NOMO-1 (cell line): ENCODE measurements around the gene HSCB.
"Not testable (repeated sequence)": the region's sequence is repeated elsewhere in the genome, so short reads cannot be mapped to it uniquely, and the experiment has no call there.

Experiments
- DNase-seq, 2 experiments: peaks; one replicate each; lab custom pipeline; 2025; ENCODE audit not compliant: unreplicated experiment in 2 of 2; lab: John Stamatoyannopoulos, UW

The HSCB gene

GRCh38 chr22:28788601-28789000 is 46.8 kb downstream of the HSCB start:
- no peak for DNase-seq

DNA sequence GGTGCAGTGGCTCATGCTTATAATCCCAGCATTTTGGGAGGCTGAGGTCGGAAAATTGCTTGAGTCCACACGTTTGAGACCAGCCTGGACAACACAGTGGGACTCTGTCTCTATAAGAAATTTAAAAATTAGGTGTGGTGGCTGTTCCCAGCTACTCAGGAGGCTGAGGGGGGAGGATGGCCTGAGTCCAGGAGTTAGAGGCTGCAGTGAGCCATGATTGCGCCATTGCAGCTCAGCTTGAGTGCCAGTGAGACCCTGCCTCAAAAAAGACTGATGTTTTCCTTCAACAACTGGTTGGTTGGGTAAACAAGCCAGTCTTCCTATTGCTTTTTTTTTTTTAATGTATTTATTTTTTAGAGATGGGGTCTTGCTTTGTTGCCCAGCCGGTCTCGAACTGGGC is 49.3 kb downstream of the HSCB start:
- no peak for DNase-seq

- DNase-seq, result no peak
Observed at GRCh38 chr22:28791841-28792490, 50.1 kb downstream of the HSCB start.

GRCh38 chr22:28792491-28793383 is 50.9 kb downstream of the HSCB start:
- no peak for DNase-seq

DNA sequence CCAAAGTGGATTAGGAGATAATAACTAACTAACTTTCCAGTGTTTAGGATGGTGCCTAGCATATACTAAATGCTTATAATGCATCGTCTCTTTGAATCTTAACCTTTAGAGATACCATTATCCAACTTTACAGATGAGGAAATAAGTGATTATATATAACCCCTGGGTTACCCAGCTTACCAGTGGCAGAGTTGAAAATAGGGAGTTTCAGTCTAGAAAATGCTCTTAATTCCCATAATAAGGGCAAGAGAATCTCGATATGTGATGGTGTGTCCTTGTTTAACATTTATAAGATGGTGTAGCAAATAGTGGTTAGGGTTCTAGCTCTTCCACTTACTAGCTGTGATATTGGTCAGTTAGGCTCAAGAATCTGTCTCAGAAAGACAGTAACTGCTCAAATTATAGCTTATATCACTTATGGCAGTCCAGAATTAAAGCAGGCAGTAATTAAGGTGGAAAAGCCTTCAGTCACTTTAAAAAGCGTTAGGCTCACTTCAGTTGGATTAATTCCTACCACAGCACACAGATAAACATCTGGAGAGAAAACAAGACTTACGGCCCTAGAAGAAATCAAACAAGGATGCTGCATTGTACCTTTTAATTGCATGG is 52.2 kb downstream of the HSCB start:
- no peak for DNase-seq

GRCh38 chr22:28795071-28795693 is 53.3 kb downstream of the HSCB start:
- DNase-seq, result no peak

DNA sequence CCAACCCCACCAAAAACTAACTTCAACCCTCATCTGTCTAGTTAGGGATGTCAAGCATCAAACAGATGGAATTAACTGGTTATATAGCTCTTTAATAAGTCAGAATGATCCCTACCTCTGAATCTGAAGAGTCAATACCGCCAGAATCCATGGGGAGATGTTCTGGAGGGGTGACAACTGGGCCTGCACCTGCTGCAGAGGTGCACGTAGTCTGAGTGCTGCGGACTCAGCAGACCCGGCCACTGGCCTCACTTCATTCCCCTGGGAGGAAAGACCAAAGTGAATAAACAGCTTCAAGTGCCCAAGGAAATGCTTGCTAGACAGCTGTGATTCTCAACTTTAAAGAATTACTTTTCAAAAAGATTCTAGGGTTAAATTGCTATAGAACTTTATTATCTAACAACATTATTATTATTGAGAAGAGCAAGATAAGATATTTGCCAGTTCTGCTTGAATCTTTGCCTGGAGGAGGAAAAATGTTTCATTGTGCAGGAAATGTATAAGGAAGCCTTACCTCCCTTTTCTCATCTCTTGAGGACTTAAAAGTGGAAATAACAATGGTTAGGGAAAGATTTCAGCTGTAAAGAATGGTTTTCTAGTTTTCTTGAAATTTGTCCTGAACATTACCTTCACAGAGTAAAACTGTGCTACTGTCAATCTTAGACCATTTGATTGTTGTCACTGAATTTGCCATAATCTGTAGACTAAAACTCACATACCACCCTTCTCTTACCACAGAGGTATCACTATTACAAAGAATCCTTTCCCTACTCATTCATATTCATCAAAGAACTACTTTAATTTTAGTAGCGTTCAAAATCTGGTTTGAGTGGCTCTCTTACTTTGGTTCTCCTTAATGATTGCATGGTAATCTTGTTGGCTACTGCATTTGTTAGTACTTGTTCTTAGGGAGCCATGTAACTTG is 54.4 kb downstream of the HSCB start:
- DNase-seq, result no peak

GRCh38 chr22:28798810-28799605 is 57.2 kb downstream of the HSCB start:
- peak; percentile 40 to 68 for DNase-seq

DNA sequence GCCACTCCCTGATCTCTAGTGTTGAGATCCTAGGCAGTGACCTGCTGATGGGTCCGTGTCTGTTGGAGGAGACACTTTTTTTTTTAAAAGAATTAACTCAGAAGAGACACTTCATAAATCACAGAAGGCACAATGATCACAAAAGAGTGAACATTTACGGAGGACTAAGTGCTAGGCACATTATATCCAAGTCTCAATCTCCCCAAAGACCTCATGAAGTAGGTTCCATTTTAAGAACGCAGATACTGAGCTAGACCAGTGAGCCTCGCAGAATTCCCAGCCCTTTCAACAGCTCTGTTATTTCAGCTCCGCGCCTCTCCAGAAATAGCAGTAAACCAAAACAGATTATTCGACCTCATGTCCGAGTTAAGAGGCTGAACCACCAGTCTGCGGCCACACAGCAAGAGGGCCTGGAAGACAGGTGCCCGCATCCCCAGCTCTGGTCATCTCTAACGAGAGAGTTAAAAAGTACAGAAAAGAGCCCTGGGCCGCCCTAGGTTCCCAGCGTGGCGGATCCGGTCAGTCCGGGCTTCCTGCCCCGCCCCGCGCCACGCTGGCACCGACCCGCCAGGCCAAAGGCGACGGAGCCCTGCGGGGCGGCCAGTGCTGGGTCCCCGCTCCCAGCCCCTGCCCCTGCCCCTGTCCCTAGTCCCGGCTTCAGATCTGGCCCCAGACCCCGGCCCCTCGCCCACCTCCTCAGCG is 57.9 kb downstream of the HSCB start:
- DNase-seq, result peak; percentile 36 to 44

- peak; percentile 75 to 94 for DNase-seq
Observed at GRCh38 chr22:28800308-28801041, 58.6 kb downstream of the HSCB start, which contains the start of gene XBP1. TSS of gene XBP1 (minus strand) at chr22:28800569.

- DNase-seq, result peak; percentile 16 to 26
Observed at GRCh38 chr22:28801845-28802594, 60.2 kb downstream of the HSCB start.

DNA sequence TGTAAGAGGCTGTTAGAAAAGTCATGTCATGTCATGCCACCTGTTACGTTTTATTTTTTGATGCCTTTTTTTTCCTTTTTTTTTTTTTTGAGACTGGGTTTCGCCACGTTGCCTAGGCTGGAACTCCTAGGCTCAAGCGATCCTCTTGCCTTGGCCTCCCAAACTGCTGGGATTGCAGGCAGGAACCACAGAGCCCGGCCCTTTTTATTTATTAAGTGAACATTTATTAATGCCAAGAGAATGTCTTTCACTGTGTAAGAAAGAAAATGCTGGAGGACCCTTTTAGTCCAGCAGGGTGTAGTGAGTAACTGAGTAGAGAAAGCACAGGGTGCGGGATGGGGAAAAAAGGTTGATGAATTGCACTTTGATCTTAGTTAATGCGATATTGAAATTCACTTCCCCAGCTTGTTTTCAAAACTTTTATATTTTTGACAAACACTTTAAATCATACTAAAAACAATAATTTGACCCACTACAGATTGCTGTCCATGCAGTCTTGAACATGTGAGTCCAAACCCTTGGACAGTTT is 60.8 kb downstream of the HSCB start:
- peak in 1 of 2 experiments; percentile 26 for DNase-seq

GRCh38 chr22:28805426-28805825 is 63.6 kb downstream of the HSCB start:
- not testable (repeated sequence) for DNase-seq
